Omental fat pad (tissue), 4 donors: ENCODE measurements around the gene CNPY1. TPM values are rescaled to one million over a fixed set of nuclear protein-coding genes. Genes with fewer than 3 reads are reported as not detected.

ENCODE experiments used
- ATAC-seq: fragments of 150-250 bp; one replicate; pipeline ENCODE4 v1.9.1; 2016; ENCODE audit warnings: mild to moderate bottlenecking, moderate library complexity; ENCODE audit not compliant: low FRiP score
- DNase-seq: peaks from one replicate; pipeline ENCODE4 v3.0.0-alpha.2; 2019; ENCODE audit warnings: low spot score
- total RNA-seq, 4 donors: library from RNA; depleted of rRNA; stranded (reverse); fragments of >200 nt; gene quantifications; one replicate each; pipeline ENCODE4 v1.1.0, GENCODE V29; 2016
- TF ChIP-seq, protein P1 (sequence below), 3 donors: fragments of 450-650 bp; IDR thresholded peaks; one replicate each; pipeline ENCODE4 v1.5.1; 2016 to 2017; ENCODE audit warnings: antibody characterized with exemption in 3 of 3, mild to moderate bottlenecking in 3 of 3, moderate library complexity in 2 of 3

CNPY1 gene
- total RNA-seq, 4 donors from 2014 or later: not detected

- no peak for ATAC-seq
- TF ChIP-seq, protein P1, sequence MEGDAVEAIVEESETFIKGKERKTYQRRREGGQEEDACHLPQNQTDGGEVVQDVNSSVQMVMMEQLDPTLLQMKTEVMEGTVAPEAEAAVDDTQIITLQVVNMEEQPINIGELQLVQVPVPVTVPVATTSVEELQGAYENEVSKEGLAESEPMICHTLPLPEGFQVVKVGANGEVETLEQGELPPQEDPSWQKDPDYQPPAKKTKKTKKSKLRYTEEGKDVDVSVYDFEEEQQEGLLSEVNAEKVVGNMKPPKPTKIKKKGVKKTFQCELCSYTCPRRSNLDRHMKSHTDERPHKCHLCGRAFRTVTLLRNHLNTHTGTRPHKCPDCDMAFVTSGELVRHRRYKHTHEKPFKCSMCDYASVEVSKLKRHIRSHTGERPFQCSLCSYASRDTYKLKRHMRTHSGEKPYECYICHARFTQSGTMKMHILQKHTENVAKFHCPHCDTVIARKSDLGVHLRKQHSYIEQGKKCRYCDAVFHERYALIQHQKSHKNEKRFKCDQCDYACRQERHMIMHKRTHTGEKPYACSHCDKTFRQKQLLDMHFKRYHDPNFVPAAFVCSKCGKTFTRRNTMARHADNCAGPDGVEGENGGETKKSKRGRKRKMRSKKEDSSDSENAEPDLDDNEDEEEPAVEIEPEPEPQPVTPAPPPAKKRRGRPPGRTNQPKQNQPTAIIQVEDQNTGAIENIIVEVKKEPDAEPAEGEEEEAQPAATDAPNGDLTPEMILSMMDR (IDR thresholded peaks at IDR 0.05): no peak
- no peak for DNase-seq
Measured at GRCh38 chr7:155477476-155477875, 68.9 kb downstream of the CNPY1 start.

DNA sequence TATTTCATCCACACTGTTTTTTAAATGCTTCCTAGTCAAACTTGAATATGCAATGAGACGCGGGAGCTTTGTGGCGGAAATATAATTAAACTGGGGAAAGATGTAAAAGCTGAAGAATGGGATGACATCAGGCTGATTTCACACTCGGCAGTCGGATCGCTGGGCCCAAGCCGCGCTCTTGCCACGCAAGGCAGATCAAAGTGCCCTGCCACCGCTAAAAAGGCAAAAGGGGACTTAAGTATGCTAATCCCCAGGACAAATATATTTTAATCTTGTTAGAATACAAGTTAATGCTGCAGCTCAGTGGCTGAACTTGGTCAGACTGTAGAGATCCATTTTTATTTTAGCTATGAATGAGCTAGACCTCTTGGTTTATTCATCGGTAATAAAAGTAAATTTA lies 74.6 kb downstream of the CNPY1 start:
- DNase-seq (no peak), ATAC-seq (no peak)
- TF ChIP-seq, protein P1 (IDR thresholded peaks at IDR 0.05): no peak

DNA sequence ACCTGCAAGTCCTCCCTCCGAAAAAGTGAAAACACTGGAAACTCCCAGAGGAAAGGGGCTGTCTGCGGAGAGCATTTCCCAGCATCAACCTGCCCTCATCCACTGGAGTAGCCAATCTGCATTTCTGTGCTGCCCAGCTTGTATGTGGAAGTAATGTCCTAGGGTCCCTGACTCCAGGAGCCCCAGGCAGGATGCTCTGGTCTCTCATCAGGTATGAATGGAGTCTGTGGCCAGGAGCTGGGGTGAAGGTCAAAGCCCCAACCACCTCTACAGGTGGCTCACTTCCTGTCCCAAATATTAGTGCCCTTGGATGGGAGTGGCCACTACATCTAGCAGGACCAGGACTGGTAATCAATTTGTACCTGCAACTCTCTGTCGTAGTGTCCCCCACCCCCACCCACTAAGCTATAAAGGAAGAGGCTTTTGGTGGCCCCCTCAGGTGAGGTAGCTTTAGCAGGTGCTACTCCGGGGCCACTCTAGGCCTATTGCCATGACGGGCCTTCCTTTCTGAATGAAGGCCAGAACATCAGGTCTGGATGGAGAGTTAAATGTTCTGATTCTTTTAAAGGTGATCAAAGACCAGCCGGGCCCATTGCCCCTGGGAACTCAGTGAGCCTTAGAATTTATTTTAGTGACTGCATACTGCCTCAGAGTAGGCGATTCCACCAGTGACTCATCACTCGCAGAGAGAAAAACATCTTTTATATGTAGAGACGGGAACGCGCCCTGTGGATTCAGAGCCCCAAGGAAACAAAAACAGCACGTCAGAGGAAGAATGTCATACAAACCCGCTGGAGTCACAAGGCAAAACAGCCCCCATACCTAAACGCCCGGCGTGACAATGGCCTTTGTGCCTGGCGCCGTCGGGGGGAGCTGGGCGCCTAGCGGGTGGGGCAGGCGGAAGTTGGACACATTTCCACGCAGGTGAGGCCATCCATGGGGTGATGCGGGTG lies 75.4 kb downstream of the CNPY1 start:
- DNase-seq: no peak
- TF ChIP-seq, protein P1 (IDR thresholded peaks at IDR 0.05): no peak
- no peak for ATAC-seq

DNA sequence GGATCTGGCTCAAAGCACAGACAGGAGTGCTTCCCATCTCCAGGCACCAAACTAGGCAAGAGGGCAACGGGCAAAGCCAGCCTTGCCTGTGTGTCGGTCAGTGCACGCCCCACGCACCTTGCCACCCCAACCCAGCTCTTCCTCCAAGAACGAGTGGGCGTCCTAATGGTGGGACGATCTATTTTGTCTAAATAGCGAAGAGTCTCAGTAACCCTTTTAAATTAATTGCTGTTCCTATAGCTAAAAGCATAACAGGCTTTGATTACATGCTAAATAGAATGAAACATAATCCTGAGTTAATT lies 76.2 kb downstream of the CNPY1 start:
- DNase-seq (no peak), ATAC-seq (no peak)
- TF ChIP-seq, protein P1 (IDR thresholded peaks at IDR 0.05): no peak

- ATAC-seq (no peak), DNase-seq (no peak)
- TF ChIP-seq, protein P1 (IDR thresholded peaks at IDR 0.05): no peak
Measured at GRCh38 chr7:155469311-155470185, 76.8 kb downstream of the CNPY1 start.

DNA sequence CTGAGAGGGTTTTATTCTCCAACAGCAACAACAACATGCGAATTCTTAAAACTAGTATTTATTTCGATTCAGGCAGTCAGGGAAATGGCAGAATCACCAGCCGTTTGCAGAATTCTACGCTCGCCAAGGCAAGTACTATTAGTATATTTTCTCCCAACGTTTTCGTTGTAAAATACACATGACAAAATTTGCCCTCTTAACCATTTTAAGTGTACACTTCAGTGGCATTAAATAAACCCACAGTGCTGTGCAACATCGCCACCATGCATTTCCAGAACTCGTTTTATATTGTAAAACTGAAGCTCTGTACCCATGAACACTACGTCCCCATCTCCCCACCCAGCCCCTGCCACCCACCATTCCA lies 77.6 kb downstream of the CNPY1 start:
- TF ChIP-seq, protein P1 (IDR thresholded peaks at IDR 0.05): no peak
- no peak for DNase-seq
- no peak for ATAC-seq
